ENCODE results near the gene TDRD12.

TDRD12 gene

GRCh38 chr19:32809754-32810153 is 90.2 kb downstream of the TDRD12 start:
- no peak for DNase-seq (ENCODE audit: low read depth)

GRCh38 chr19:32810452-32810851 is 90.9 kb downstream of the TDRD12 start:
- DNase-seq (ENCODE audit: low read depth), result no peak

- DNase-seq (ENCODE audit: low read depth), result no peak
Measured at GRCh38 chr19:32811151-32811550, 91.6 kb downstream of the TDRD12 start.

- DNase-seq (ENCODE audit: low read depth), result no peak
Measured at GRCh38 chr19:32812036-32812435, 92.5 kb downstream of the TDRD12 start.

GRCh38 chr19:32812571-32812970 is 93.0 kb downstream of the TDRD12 start:
- DNase-seq (ENCODE audit: low read depth), result no peak

- DNase-seq (ENCODE audit: low read depth), result no peak
Measured at GRCh38 chr19:32813862-32814425, 94.4 kb downstream of the TDRD12 start.

- no peak for DNase-seq (ENCODE audit: low read depth)
Measured at GRCh38 chr19:32814624-32815023, 95.1 kb downstream of the TDRD12 start.

- no peak for DNase-seq (ENCODE audit: low read depth)
Measured at GRCh38 chr19:32816555-32817099, 97.1 kb downstream of the TDRD12 start.

- no peak for DNase-seq (ENCODE audit: low read depth)
Measured at GRCh38 chr19:32817569-32818476, 98.3 kb downstream of the TDRD12 start.

- no peak for DNase-seq (ENCODE audit: low read depth)
Measured at GRCh38 chr19:32818536-32818935, 99.0 kb downstream of the TDRD12 start.

- no peak for DNase-seq (ENCODE audit: low read depth)
Measured at GRCh38 chr19:32819419-32820400, 100.1 kb downstream of the TDRD12 start.

- no peak for DNase-seq (ENCODE audit: low read depth)
Measured at GRCh38 chr19:32822916-32823746, 103.6 kb downstream of the TDRD12 start.

GRCh38 chr19:32823747-32824102 is 104.2 kb downstream of the TDRD12 start:
- no peak for DNase-seq (ENCODE audit: low read depth)

GRCh38 chr19:32824191-32824751 is 104.7 kb downstream of the TDRD12 start:
- DNase-seq (ENCODE audit: low read depth), result no peak

- DNase-seq (ENCODE audit: low read depth), result no peak
Measured at GRCh38 chr19:32824916-32825608, 105.5 kb downstream of the TDRD12 start.

GRCh38 chr19:32828139-32828538 is 108.6 kb downstream of the TDRD12 start:
- DNase-seq (ENCODE audit: low read depth), result no peak

GRCh38 chr19:32828643-32829344 is 109.2 kb downstream of the TDRD12 start:
- no peak for DNase-seq (ENCODE audit: low read depth)

GRCh38 chr19:32829345-32829896 is 109.9 kb downstream of the TDRD12 start:
- DNase-seq (ENCODE audit: low read depth), result no peak
